ENCODE results near the gene CAMK2G. TPM values are rescaled to one million over a fixed set of nuclear protein-coding genes. Genes with fewer than 3 reads are reported as not detected.
A peak's percentile ranks its signal among the peaks of the same experiment; 100 is the strongest.

Gene CAMK2G
- polyA plus RNA-seq, 1 of the 3 experiments (the other 2 are of a cell fraction), result 41.4 TPM

GRCh38 chr10:73772281-73773151 is 101.8 kb downstream of the CAMK2G start:
- H3K4me1 ChIP-seq (ENCODE audit: control insufficient read depth in 1 of 2, insufficient read depth in 2 of 2, low read depth in 1 of 2, low read length in 1 of 2), result peaks cover 16 to 30% of the 10 kb centered on the region in 2 experiments
- peaks cover 9% of the 10 kb centered on the region; the same call in 1 of the 2 replicates for H4K20me1 ChIP-seq (ENCODE audit: insufficient read depth)
- peak overlapping the region; percentile 56; the same call in 1 of the 2 replicates for H2AFZ ChIP-seq (ENCODE audit: low read depth)
- under 1% methylated on average over 32 of the region's 101 CpGs for WGBS (ENCODE audit: low lambda C conversion rate)
- peaks cover 45% of the 10 kb centered on the region in 2 experiments for H3K36me3 ChIP-seq (replicated peaks in 1 of 2; ENCODE audit: control insufficient read depth in 1 of 2, insufficient read depth in 2 of 2, low read length in 1 of 2)
- DNase-seq, result peak; percentile 95
- peak overlapping the region; percentile 88 to 98 for H3K27ac ChIP-seq (ENCODE audit: low read depth in 2 of 2, low read length in 1 of 2)
- peaks cover 43% of the 10 kb centered on the region for H3K79me2 ChIP-seq (ENCODE audit: insufficient read depth)
- peaks cover 33% of the 10 kb centered on the region for H3F3A ChIP-seq (replicated peaks; ENCODE audit: insufficient read depth)
- no peaks in the 10 kb centered on the region for H3K9me2 ChIP-seq
- peak overlapping the region; percentile 90 for H3K4me2 ChIP-seq
- POLR2A ChIA-PET, result interaction anchor here (1.0 to 3.0 kb wide), 10 partner anchors 9 to 277 kb away, joined by 3 to 29 read pairs (median 4); partner anchors contain the start of genes CHCHD1, PPP3CB, SEC24C and ZSWIM8
- H3K27me3 ChIP-seq (ENCODE audit: insufficient read depth), result no peaks in the 10 kb centered on the region
- peak overlapping the region; percentile 79 to 88 for H3K4me3 ChIP-seq (ENCODE audit: low read depth in 2 of 2, low read length in 1 of 2)
- H3K9ac ChIP-seq, result peak overlapping the region; percentile 79
- CTCF ChIA-PET, result interaction anchor here (0.7 to 5.3 kb wide), 6 partner anchors 8 to 227 kb away, joined by 3 to 25 read pairs (median 6); partner anchors contain the start of genes CHCHD1 and ZSWIM8
- no peaks in the 10 kb centered on the region for H3K9me3 ChIP-seq
- TF ChIP-seq MAX (IDR thresholded peaks at IDR 0.05; ENCODE audit: low read depth), result no peak
- peak; percentile 54; the same call in 1 of the 2 replicates for TF ChIP-seq ELF1 (IDR thresholded peaks at IDR 0.05)
- TF ChIP-seq FOXM1 (IDR thresholded peaks at IDR 0.05; ENCODE audit: low read depth), result no peak
- 0 out of 2 replicates have a peak, but pooled peaks have one; percentile 26 for TF ChIP-seq TEAD4 (IDR thresholded peaks at IDR 0.05; ENCODE audit: borderline replicate concordance, insufficient read depth)
- no peak for TF ChIP-seq RXRA (IDR thresholded peaks at IDR 0.05; ENCODE audit: borderline replicate concordance, low read depth)
- no peak for TF ChIP-seq USF2 (IDR thresholded peaks at IDR 0.05; ENCODE audit: borderline replicate concordance, low read depth, low read length)
- no peak for TF ChIP-seq CTCF (IDR thresholded peaks at IDR 0.05)
- TF ChIP-seq NRF1 (IDR thresholded peaks at IDR 0.05; ENCODE audit: low read depth, low read length), result peak; percentile 45
- TF ChIP-seq POLR2AphosphoS5 (IDR thresholded peaks at IDR 0.05; ENCODE audit: low read depth, low read length), result peak; percentile 85
- TF ChIP-seq NFIC (IDR thresholded peaks at IDR 0.05; ENCODE audit: borderline replicate concordance), result no peak
- peak; percentile 86; the same call in 1 of the 2 replicates for TF ChIP-seq SIN3A (IDR thresholded peaks at IDR 0.05; ENCODE audit: borderline replicate concordance, low read depth, low read length)
- peak; percentile 56 for TF ChIP-seq PBX3 (IDR thresholded peaks at IDR 0.05)
- TF ChIP-seq RAD21 (IDR thresholded peaks at IDR 0.05; ENCODE audit: low read length), result no peak
- TF ChIP-seq RFX5 (IDR thresholded peaks at IDR 0.05; ENCODE audit: low read length), result no peak
- TF ChIP-seq JUND (IDR thresholded peaks at IDR 0.05), result peak; percentile 48; the same call in 1 of the 2 replicates
- peak; percentile 51 for TF ChIP-seq CHD2 (IDR thresholded peaks at IDR 0.05; ENCODE audit: low read length, partially characterized antibody)
- no peak for TF ChIP-seq SMC3 (IDR thresholded peaks at IDR 0.05; ENCODE audit: low read depth, low read length)
- TF ChIP-seq YY1 (IDR thresholded peaks at IDR 0.05; ENCODE audit: low read depth), result peak; percentile 86
- peak; percentile 31 for TF ChIP-seq MXI1 (IDR thresholded peaks at IDR 0.05; ENCODE audit: low read depth, low read length)
- peak; percentile 45 for TF ChIP-seq GABPA (IDR thresholded peaks at IDR 0.05; ENCODE audit: low read depth)
- TF ChIP-seq ZBTB33 (IDR thresholded peaks at IDR 0.05; ENCODE audit: borderline replicate concordance, low read depth), result 0 out of 2 replicates have a peak, but pooled peaks have one; percentile 68
- TF ChIP-seq FOSL2 (IDR thresholded peaks at IDR 0.05; ENCODE audit: borderline replicate concordance, low read depth), result 0 out of 2 replicates have a peak, but pooled peaks have one; percentile 1
- no peak for TF ChIP-seq IRF3 (IDR thresholded peaks at IDR 0.05; ENCODE audit: low read depth, low read length)
- no peak for TF ChIP-seq FOXJ3 (CRISPR knock-in tag; IDR thresholded peaks at IDR 0.05)
